Measurements from ENCODE around the gene UCP1.

- TF ChIP-seq CTCF (IDR thresholded peaks at IDR 0.05; ENCODE audit: insufficient read depth, low read depth, low read length) (no peak), EZH2 (IDR thresholded peaks at IDR 0.05; ENCODE audit: insufficient read depth, low read length) (no peak)
Measured at GRCh38 chr4:140595065-140595464, 26.3 kb upstream of the UCP1 start.

All from astrocyte (in vitro differentiated cells and primary cell).